ENCODE measurements around the gene ZBTB7A.

The ZBTB7A gene

DNA sequence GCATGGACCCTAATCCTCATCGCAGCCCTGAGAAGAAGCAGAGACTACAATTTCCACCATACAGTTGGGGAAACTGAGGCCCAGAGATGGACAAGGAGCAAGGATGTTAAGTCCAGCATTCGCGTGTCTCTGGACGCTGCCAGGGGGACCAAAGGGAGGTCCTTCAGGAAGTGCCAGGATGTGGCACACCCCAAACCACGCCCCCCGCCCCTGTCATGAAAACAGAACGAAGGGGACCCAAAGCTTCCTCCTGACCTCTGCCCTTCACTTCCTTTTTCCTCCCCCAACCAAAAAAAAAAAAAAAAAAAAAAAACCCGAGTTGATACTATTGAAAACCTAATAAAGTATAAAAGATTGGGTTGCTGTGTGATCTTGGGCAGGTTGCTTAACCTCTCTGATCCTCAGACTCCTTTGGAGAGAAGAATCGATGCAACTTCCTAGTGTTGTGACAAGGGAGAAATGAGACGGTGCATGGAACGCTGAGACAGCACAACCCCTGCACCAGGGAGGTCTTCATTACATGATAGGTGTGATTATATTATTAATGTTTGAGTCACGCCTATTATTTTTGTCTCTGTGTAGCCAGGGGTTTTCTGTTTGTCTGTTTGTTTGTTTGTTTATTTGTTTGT lies 2.7 kb upstream of the ZBTB7A start:
- no peak for DNase-seq (ENCODE audit: extremely low read depth in 1 of 2, low read depth in 1 of 2)

DNA sequence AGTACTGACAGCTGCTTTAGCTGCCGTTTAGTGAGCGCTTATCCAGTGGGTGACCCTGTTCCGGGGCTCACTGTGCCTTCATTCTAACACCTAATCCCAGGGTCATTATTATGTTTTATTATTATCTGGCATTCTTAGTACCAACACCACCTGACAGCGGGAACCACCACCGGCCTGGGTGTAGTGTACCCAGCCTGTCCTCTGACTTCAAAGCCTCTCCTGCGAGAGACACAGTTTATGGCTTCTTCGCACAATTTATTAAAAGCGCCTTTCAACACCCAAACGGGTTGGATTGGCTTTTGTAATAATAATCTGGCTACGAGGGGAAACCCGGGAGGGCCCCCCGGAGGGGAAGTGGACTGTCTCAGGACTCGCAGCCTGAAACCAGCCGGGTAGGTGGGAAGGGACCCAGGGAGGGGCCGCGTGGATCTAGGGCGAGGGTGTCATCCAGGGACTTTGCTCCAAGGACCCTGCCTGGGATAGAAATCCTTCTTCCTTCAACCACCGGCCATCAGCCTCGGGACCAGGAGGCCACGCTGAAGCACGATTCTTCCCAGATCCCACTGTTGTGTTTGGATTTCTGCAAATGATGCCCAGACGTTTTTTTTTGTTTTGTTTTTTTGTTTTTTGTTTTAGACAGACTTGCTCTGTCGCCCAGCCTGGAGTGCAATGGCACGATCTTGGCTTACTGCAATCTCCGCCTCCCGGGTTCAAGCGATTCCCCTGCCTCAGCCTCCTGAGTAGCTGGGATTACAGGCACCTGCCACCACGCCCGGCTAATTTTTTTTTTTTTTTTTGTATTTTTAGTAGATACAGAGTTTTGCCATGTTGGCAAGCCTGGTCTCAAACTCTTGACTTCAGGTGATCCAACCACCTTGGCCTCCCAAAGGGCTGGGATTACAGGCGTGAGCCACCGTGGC lies 1.6 kb upstream of the ZBTB7A start:
- DNase-seq (ENCODE audit: extremely low read depth in 1 of 2, low read depth in 1 of 2) = no peak

DNA sequence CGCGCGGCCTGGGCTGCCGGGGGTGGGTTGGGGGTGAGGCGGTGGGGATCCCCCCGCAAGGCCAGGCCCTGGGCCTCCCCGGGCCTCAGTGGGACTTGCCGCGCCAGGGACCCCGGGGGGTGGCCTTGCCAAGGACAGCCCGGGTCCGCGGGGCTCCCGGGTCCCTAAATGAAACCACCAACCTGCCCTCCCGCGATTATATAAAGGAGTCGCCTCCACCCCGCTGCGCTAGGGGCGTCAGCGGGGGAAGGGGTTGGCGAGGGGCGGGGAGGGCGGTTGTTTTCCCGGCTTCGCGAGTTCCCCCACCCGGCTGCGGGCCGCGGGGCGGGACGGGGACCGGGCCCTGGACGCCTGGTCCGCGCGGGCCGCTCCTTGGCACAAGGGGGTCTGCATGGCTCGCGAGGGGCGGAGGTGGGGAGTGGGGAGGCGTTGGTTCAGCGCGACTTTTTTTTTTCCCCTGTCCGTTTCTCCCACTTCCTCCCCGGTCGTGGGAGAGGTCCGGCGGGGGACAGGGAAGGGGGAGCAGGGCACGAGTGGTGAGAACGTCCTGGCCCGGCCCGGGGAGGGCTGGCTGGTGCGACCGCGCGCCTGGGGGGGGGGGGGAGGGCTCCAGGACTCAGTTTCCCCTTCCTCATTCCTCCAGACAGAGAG lies 822 bp upstream of the ZBTB7A start:
- DNase-seq (ENCODE audit: extremely low read depth in 1 of 2, low read depth in 1 of 2) = peak in 1 of 2 donors; percentile 37

DNA sequence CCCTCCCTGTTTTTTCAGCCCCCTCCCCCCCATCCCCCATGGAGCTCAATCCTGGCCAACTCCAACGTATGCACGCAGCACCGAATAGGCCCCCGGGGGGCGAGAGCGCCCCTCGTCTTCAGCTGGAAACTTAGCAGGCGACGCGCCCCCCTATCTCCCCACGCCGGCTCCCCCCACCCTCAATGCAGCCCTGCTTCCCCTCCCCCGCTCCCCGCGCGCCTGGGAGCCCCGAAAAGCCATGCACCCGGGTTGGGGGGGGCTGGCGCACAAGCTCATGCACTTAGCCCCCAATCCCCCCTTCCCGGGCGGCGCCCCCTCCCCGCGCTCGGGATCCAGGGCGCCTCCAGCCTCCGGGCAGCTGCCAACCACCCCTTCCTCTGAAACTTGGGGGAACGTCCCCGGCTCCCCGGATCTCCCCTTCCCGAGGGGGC lies 508 bp downstream of the ZBTB7A start:
- peak in 1 of 2 donors; percentile 54 for DNase-seq (ENCODE audit: extremely low read depth in 1 of 2, low read depth in 1 of 2)

DNA sequence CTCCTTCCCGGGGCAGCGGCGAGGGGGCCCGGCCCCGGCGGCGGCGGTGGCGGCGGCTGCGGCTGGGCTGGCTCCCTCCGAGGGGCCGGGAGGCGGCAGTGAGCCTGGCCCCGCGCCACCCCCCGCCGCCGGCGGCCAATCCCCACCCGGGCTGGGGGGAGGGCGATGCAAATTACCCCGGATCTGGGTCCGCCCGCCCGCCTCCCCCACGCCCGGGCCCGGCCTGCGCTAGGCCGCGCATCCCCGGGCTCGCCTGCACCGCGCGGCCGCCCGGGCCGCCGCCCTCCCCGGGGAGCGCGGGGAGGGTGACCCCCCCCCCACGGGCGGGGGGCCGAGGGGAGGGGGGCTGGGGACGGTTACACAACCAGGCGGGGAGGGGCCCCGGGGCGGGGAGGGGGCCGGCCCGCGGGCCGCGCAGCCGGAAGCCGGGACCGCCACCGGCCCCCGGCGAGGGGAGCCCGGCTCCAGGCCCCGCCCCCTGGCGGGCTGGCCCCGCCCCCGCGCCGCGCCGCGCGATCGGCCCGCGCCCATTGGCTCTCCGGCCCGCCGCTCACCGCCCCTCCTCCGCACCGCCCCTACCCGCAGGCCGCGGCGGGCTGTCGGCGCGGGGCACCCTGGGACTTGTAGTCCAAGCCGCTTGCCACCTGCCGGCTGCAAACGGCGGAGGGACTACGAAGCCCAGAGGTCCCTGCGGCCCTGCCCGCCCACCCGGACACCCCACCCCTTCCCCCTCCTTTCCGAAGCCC lies 1.1 kb downstream of the ZBTB7A start:
- peak; percentile 89 to 95 for DNase-seq (ENCODE audit: extremely low read depth in 1 of 2, low read depth in 1 of 2)

DNA sequence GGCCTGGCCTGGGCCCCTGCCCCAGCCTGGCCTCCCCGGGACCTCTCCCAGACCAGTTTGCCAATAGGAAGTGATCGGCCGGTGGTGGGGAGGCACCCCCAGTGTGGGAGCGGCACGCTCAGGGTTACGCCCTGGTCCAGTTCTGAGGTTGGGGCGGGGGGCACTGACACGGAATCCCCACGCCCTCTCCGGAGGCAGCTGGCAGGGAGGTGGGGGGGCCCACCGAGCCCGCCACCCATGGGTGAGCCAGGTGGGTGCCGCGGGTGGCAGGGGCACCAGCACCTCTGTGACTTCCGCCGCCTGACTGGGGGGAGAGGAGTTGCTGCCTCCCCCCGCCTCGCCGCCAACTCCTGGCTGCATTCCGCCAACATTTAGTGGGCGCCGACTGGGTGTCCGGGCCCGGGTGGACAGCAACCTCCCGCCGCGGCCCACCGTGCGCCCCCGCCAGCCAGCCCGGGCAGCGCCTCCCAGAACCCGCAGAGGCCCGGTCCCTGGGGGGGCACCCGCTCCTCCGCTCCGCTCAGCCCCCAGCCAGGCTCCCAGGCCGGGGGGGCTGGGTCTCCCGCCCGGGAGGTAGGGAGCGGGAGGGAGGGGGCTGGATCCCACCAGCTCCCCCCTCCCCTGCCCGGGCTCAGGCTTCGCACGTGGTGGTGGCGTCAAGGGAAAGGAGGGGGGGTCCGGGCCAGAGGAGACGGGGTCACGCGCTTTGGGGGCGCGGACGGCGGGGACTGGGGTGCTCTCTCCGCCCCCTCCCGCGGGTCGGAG lies 2.0 kb downstream of the ZBTB7A start:
- no peak for DNase-seq (ENCODE audit: extremely low read depth in 1 of 2, low read depth in 1 of 2)

DNA sequence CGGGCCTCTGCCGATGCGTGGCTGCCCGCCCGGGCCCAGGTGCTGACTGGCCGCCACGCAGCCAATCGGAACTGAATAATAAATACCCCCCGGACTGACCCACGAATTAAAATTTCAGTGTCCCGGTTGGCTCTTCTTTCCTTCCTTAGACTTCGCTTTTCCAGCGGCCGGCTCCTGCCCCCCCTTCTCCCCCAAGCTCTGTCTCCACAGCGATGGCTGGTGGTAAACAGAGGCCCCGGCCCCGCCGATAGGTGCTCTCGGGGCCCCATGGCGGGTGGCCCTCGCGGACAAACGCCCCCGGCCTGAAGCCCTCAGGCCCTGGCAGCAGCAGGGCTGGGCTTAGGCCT lies 2.6 kb downstream of the ZBTB7A start:
- no peak for DNase-seq (ENCODE audit: extremely low read depth in 1 of 2, low read depth in 1 of 2)

DNA sequence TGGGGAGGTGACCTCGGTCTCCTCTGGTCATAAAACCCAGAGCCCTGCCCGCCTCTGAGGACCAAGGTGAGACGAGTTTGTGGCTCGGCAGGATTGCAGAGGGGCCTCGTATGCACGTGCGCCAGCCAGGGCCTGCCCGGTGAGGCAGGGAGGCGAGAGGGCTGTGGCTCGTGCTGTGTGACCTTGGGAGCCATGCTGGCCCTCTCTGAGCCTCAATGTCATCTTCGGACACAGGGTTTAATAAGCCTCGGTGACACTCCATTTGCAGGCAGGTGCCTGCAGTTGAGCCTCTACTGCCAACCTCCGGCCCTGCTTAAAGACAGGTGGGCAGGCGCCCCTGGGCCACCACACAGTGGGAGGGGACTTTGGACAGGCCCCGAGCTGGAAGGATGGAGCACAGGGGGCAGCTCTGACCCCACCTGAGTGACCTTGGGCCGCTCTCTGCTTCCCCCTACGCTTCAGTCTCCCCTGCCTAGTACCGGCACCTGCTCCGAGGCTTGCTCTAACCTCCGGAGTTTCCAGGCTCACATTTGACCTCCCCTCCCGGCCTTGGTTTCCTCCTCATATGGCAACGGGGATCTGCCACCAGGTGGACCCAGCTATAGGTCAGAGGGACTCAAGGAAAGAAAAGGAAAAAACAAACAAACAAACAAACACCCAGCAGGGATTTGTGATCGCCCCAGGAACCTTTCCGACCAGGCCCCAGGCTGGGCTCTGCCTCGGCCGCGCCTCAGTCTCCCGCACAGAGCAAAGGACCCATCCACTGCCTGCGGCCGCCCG lies 3.1 kb downstream of the ZBTB7A start:
- no peak for DNase-seq (ENCODE audit: extremely low read depth in 1 of 2, low read depth in 1 of 2)

DNA sequence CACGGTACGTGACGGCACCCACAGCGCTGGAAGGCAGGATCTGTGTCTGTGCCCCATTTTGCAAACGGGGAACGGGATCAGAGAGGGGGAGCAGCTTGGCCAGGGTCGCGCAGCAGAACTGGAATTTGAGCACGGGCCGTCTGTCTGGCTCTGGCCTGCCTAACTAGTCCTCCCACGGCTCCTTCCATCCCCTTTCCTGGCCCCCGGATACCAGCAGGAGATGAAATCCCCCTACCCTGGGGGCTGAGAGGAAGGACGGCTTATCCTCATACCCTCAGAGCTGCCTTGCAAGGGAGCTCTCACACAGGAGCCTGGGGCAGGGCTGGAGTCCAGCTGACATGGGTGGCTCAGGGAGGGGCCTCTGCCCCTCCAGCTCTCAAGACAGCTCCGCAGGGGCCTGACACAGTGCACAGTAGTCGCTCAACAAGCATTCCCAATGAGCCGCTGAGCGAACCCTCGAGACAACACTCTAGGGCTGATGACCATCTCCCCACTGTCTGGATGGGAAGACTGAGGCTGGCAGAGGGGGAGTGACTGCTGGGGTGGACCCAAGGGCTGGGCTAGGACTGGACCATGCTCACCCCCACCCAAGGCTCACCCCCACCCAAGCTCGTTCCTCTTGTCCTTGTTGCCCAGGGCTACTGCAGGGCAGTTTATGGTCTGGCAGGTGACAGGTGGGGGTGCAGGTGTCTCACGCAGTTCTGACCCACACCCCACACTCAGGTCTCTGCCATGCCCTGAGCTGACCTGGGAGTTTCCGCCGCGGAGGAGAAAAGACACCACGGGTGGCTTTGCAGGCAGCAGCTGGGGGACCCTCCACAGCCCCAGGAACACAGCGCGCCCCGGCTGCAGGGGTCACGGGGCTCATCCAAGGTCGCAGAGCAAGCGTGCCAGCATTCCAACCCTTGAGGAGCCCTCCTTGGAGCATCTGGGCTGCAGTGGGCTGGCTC lies 4.0 kb downstream of the ZBTB7A start:
- DNase-seq (ENCODE audit: extremely low read depth in 1 of 2, low read depth in 1 of 2) = no peak

DNA sequence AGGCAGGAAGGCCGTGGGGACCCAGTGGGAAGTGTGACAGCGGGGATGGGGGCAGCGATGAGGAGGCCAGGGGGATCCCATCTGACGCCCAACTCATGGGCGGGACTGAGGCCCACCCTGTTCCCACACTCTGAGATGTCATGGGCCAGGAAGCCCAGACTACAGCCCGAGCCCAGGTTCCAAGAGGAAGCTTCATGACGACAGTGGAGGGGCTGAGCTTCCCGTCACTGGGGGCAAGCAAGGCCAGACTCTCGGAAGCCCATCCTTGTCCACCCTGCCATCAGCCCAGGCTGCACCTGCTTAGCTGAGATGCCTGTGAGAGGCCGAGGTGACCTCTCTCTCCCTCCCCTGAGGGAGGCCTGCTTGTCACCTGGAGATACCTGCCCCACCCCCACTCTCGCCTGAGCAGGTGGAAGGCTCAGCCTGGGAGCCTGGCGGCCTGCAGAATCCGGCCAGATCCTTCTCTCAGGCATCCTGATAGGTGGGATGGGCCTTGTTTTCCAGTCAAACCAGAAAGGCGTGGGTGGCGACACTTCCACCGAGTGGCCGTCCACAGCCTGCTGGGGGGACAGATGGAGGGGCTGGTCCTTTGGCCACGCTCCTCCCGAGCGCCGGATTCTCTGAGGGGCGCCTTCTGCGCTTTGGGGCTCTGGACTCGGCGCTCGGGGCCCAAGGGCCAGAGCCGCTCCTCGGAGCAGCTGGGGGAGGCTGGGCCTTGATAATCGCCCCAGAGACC lies 4.8 kb downstream of the ZBTB7A start:
- DNase-seq (ENCODE audit: extremely low read depth in 1 of 2, low read depth in 1 of 2) = no peak

DNA sequence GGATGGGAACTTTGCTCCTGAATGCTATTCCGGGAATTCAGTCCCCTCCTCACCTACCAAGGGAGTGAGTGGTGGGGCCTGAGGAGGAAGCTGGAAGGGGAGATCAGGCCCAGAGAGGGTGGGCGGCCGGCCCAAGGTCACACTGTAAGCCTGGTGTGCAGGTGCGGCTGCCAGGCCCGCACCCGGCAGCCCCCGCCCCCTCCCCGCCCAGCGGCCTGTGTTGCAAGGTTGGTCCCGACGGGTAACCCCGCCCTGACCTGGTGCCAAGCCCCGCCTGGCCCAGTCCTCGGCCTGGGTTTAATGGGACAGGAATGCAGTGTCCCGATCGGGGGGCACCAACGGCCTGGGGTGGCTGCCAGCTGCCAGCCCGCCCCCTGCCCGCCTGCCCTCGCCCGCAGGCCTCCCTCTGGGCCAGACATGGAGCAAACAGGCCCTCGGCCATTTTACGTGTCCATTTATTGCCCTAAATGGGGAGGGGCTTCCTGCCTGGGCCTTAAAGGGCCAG lies 5.5 kb downstream of the ZBTB7A start:
- no peak for DNase-seq (ENCODE audit: extremely low read depth in 1 of 2, low read depth in 1 of 2)

DNA sequence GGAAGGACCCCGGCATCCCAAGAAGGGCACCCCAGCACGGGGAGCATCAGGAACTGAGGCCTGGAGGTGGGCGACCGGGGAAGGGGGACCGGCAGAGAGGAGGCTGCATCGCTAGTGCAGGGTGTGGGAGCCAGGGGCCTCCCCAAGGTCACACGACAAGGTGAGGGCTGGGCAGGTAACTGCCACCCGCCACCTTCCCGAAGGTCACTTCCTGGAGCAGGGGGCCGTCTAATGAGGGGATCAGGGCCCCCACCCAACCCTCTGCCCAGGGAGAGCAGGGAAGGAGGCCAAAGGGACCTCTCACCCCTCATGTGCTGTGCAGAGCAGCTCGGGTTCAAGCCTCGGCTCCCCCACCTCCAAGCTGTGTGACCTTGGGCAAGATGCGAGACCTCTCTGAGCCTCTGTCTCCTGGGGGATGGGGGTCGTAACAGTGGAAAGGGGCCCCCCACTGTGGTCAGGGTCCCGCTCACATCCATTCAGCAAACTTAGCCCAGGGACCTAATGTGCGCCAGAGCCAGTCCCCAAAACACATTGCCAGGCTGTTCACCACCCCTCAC lies 6.0 kb downstream of the ZBTB7A start:
- no peak for DNase-seq (ENCODE audit: extremely low read depth in 1 of 2, low read depth in 1 of 2)

DNA sequence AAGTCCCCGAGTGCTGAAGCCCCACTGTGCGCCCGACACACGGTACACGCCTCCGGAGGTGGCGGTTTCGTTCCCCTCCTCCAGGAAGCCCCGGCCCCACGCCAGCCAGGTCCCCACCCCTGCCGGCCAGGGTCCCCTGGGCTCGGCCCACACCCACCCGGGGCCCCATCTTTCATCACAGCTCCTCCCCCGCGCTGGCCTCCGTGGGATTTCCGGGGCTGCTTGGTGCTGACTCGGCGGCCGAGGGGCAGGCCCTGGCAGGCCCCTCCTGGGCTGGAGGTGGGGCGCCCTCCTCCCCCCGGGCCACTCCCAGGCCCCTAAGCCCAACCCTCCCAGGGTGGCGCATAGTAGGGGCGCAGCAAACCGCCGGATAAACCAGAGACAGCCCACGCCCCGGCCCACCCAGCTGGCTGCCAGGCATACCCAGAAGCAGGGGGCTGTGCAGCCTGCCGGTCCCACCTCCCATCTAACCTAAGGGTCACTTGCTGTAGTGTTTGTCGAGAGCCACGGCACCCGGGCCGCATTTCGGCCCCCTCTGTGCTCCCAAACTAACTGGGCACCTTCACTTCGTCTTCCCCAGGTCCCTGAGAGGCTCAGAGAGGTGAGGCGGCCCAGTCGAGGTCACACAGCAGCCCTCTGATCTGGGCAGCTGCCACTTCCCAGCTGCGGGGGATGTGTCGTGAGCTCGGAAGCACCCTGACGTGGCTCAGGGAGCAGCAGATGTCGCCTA lies 6.6 kb downstream of the ZBTB7A start:
- DNase-seq (ENCODE audit: extremely low read depth in 1 of 2, low read depth in 1 of 2) = peak in 1 of 2 donors; percentile 52

DNA sequence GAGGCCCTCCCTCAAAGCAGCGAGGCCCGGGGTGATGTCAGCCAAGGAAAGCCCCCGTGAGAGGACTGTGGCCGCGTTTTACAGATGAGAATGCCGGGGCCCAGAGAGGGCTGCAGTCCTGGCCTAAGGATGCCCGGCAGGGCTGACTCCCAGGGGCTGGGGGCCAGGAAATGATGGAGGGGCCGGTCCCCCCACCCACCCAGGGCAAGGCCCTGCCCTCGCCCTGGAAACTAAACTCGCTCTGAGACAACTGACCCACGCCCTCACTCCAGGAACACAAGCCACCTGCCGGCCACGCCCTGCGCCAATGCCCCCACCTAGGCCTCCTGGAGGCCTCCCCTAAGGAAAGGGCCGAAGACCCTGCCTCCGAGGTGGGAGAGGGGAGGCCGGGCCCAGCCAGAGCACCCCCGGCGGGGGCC lies 7.2 kb downstream of the ZBTB7A start:
- DNase-seq (ENCODE audit: extremely low read depth in 1 of 2, low read depth in 1 of 2) = no peak

DNA sequence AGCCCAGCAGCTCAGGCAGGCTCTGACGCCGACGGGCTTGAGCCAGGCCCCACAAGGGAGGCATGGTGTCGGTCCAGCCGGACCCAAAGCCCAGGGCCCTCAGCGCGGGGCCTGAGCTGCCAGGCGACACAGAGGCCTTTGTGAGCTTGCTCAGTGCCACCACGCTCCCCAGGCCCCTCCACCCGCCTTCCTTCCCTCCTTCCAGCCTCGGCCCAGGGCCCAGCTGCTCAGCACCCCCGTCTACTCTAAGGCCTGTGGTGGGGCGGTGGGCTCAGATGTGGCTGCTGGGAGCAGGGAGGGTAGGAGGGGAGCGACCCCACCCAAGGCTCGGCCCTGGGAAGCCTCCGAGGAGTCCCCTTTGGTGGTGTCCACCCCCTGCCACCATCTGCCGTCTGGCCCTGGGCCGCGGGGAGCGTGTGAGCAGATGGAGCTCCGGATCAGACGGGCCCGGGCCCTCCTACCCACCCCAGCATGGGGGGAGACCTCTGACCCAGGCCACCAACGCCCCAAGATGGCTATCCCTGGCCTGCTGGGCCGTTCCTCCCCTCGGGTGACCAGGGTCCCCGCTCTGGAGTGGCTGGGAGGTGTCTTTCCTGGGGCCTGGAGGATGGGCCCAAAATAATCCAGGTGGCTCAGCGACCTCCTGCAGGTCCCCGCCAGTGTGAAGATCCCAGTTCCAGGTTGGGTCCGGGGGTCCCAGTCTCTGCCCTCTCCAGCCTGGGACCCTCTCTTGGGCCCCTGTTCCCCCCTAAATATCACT lies 7.8 kb downstream of the ZBTB7A start:
- DNase-seq (ENCODE audit: extremely low read depth in 1 of 2, low read depth in 1 of 2) = no peak
